Stimulated activated CD8-positive, alpha-beta memory T cell treated with anti-CD3 and anti-CD28 coated beads, Interleukin-15, amount 100 ng/mL, for 1 hour (primary cell): ENCODE data around the gene ZNF334.

Experiments used
- DNase-seq: peaks from one replicate; pipeline ENCODE4 v3.0.0-alpha.2; 2020; ENCODE audit warnings: low read depth

Gene ZNF334

GRCh38 chr20:46545827-46546138 lies 32.4 kb upstream of the ZNF334 start:
- DNase-seq = no peak

- no peak for DNase-seq
Measured at GRCh38 chr20:46545077-46545826, 31.9 kb upstream of the ZNF334 start.

GRCh38 chr20:46544576-46544975 lies 31.2 kb upstream of the ZNF334 start:
- DNase-seq = no peak

DNA sequence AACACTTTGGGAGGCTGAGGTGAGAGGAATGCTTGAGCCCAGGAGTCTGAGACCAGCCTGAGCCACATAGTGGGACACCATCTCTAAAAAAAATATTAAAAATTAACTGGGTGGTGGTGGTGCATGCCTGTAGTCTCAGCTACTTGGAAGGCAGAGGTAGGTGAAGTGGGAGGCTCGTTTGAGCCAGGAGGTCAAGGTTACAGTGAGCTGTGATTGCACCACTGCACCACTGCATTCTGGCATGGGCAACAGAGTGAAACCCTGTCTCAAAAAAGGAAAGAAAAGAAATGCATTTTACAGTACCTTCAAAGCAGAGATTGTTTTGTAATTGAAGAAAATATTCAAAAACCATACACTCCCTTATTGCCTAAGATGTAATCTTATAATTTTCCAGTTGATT lies 30.6 kb upstream of the ZNF334 start:
- DNase-seq = no peak

GRCh38 chr20:46543033-46543432 lies 29.7 kb upstream of the ZNF334 start:
- DNase-seq = no peak

DNA sequence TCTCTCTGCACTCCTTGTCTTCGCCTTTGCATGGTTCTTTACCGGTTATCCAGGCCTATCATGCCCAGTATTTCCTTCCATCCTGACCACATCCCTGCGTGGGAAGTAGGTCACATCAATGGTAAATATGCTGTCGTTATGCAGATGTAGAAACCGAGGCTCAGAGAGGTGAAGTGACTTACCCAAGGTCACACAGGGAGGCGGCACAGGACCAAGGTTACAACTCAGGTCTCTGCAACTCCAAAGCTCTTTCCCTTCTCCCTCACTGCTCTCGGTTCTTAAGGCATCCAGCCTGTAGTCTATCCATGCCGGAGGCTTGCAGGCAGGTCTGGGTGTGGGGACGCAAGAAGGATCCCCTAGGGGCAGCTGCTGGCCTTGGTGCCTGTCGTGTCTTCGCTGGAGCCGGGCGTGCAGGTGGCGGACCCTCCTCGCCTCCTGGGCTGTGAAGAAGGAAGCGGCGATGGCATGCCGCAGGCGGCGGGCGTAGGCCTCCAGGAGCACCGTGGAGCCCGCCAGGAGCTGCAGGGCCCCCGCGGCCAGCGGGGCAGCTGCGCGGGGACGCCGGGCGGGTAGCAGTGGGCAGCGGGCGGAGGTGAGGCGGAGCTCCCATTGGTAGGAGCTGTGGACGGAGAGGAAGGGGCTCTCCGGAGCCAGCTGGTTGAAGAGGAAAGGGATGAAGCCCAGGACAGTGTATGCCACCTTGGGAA lies 28.0 kb upstream of the ZNF334 start:
- DNase-seq = no peak

GRCh38 chr20:46539113-46539512 lies 25.8 kb upstream of the ZNF334 start:
- no peak for DNase-seq

- no peak for DNase-seq
Measured at GRCh38 chr20:46530640-46531039, 17.3 kb upstream of the ZNF334 start.

DNA sequence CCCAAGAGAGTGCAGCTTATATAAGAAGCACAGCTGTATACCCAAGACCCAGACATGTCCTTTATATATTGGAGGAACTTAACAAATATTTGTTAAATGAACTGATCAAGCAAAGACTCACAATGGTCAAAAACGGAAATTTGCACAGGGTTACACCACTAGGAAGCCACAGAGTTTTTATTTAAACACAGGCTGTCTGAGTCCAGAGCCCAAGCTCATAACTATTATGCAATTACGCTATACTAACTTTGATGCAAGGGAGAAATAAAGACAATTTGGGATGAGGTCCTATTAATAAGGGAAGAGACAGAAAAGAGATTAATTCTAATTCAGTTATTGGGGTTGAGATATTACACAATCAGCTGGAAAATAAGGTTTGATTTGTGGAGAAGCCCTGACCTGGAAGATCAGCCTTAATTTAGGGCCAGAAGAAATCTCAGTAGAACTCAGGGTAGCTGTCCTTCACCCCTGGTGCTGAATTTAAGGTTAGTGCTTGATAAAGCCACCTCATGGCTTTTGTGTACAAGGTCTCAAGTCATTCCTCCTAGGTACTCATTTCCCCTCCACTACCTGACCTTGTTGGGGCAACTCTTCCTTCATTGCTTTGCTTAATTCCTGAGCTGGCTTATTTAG lies 10.5 kb upstream of the ZNF334 start:
- DNase-seq = no peak

DNA sequence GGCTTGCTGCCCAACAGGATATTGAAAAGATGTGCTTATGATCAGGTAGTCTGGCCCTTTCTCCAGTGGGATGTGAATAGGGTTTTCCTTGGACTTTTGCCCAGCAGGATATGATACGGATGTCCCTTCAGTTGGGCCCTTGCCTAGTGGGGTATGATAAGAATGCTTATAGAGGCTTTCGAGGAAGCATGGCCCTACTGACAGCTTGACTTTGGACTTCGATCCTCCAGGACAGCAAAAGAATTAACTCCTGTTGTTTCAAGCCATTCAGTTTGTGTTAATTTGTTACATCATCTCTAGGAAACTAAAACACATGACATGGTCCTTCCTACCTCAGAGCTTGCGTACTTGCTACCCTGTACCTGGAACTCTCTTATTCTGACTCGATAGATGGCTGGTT lies 9.7 kb upstream of the ZNF334 start:
- no peak for DNase-seq

- DNase-seq = peak; percentile 11
Measured at GRCh38 chr20:46520976-46521579, 7.7 kb upstream of the ZNF334 start.

DNA sequence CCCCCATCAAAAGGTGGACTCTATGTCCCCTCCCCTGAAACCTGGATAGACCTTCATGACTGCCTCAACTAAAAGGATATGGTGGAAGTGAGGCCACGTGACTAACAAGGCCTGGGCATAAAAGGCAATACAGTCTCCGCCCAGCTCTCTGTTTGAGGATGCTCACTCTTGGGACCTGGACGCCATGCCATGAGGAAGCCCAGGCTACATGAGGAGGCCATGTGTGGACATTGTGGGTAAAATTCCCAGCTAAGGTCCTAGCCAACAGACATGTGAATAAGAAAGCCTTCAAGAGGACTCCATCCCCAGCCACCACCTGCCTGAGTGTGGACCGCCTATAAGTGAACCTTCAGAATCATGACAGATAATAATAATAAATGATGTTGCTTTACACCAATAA lies 7.2 kb upstream of the ZNF334 start:
- DNase-seq = no peak

DNA sequence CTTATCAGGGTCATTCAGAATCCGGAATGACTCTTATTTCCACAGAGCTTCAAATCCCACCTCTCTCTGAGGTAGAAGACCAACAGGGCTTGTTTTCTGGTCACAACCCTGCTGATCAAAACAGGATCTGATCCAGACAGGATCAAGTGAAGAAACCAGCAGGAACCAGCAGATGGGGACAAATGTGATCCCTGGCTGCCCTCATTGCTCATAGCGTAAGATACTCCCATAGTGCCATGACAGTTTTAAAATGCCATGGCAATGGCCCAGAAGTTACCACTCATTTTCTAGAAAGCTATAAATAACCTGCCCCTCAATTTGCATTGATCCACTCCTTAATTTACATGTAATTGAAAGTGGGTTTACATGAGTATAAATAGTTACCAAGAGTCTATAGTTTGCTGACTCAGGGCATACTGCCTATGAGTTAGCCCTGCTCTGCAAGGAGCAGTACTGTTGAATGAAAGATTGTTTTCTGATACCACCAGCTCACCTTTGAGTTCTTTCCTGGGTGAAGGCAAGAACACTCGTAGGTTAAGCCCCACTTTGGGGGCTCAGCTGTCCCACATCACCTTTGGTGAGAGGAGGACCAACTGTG lies 6.2 kb upstream of the ZNF334 start:
- no peak for DNase-seq

- DNase-seq = no peak
Measured at GRCh38 chr20:46509523-46509922, 3.8 kb downstream of the ZNF334 start.

DNA sequence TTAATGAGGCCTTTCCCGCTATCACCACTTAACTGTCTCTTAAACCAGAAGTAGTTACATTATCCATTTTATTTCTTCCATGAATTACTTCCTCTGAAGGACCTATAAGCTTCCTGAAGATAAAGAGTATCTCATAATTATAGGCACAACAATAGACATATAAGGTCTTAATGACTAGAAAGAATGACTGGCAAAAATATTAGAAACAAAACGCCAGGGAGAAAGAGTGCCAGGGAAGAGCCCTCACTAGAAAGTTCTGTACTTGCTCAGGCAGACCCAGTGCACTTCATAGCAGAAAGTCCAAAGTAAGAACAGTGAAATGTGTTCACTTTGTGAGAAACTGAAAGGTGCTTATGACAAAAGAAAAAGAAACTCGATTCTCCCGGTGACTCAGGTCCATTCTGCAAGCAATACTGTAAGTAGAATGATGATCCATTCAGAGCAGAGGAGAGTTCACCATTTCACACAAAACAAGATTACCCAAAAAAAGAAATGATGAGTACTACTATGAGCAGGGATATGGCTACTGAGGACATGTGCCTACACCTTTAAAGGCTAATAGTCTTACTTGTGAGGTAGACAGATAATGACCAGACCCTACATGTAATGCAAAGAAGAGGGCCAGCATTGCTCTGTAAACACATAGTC lies 5.5 kb downstream of the ZNF334 start:
- no peak for DNase-seq

DNA sequence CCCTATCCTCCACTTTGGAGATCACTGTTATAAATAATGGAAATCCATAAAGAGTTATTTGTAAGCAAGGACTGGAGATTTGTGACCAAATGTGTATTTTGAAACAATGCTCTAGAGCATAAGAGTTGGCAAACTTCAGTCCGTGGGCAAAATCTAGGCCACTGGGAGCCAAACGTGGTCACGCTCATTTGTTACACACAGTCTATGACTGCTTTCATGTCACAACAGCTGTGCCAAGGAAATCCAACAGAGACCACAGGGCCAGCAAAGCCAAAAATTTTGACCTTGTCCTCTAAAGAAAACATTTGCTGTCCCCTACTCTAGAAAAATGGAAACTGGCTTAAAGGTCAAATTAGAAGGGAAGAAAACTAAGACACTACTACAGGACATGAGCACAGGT lies 7.9 kb downstream of the ZNF334 start:
- no peak for DNase-seq

GRCh38 chr20:46501961-46502360 lies 11.4 kb downstream of the ZNF334 start:
- DNase-seq = no peak

GRCh38 chr20:46501337-46501942 lies 11.9 kb downstream of the ZNF334 start:
- no peak for DNase-seq

GRCh38 chr20:46494077-46494476 lies 19.3 kb downstream of the ZNF334 start:
- DNase-seq = no peak

GRCh38 chr20:46491354-46491753 lies 22.0 kb downstream of the ZNF334 start:
- DNase-seq = no peak

- DNase-seq = no peak
Measured at GRCh38 chr20:46488451-46488850, 24.9 kb downstream of the ZNF334 start.

DNA sequence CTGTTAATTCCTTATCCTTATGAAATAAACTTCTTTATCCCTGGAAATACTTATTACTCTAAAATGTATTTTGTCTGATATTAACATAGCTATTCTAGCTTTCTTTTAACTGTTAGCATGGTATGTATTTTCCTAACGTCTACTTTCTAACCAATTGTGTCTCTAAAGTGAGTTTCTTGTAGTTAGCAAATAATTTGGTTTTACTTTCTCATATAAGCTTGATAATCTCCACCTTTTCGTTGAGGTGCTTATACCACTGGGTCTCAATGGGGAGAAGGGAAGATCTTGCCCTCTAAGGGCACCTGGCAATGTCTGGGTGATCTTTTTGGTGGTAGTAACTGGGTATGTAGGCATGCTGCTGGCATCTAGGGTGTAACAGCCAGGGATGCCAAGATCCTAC lies 25.7 kb downstream of the ZNF334 start:
- no peak for DNase-seq
